Measurements from ENCODE around the gene CARNS1.

GRCh38 chr11:67378544-67378943, 36.9 kb upstream of the CARNS1 start:
- TF ChIP-seq POLR2A (IDR thresholded peaks at IDR 0.05), result no peak
- no peak for TF ChIP-seq POLR2AphosphoS5 (IDR thresholded peaks at IDR 0.05)
- TF ChIP-seq CTCF (IDR thresholded peaks at IDR 0.05), result no peak
- no peak for TF ChIP-seq EP300 (IDR thresholded peaks at IDR 0.05; ENCODE audit: low read depth)
